ENCODE data around the gene CGA. TPM values are rescaled to one million over a fixed set of nuclear protein-coding genes. Genes with fewer than 3 reads are reported as not detected.
"Not testable (repeated sequence)": the region's sequence is repeated elsewhere in the genome, so short reads cannot be mapped to it uniquely, and the experiment has no call there.

The CGA gene
- total RNA-seq = not detected
- long read RNA-seq = 0 reads

DNA sequence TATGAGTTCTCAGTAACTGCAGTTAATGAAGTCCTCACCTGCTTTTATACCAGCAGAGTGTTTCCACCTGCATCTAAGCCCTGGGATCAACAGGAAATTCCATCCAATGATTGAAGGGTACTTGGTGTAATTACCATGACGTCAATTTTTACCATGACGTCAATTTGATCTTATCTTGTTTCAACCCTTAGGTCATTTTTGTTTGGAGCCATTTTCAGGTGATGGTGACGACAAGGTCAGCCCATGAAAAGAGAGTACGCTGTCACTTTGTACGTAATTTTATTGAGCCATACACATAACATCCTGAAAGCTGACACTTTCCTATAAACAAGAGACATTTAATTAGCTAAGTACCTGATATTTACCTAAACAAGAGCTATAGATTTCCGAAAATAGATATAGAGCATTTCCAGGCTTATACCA, at the start of gene CGA:
Gene CGA (minus strand): TSS at position 20 of the 423 bp plus-strand sequence. CDS start 6,906 bp downstream, outside the sequence.
- DNase-seq (ENCODE audit: low spot score) = no peak

GRCh38 chr6:87139927-87140326, 45.0 kb upstream of the CGA start:
- not testable (repeated sequence) for DNase-seq (ENCODE audit: low spot score)

GRCh38 chr6:87139236-87139635, 44.3 kb upstream of the CGA start:
- DNase-seq (ENCODE audit: low spot score) = no peak

DNA sequence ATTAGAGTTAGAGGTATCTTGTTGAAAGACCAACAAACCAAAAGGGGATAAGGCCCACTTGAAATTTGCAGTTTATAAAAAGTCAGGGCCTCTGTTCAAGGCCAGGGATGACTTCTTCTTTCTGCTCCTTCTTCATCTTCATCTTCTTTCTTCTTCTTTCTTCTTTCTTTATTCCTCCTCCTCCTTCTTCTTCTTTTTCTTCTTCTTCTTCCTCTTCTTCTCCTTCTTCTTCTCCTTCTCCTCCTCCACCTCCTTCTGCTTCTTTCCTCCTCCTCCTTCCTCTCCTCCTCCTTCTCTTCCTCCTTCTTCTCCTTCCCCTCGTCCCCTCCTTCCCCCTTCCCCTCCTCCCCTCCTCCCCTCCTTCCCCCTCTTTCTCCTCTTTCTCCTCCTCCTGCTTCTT, 42.1 kb upstream of the CGA start:
- DNase-seq (ENCODE audit: low spot score) = no peak

- DNase-seq (ENCODE audit: low spot score) = no peak
These were observed 32.8 kb upstream of the CGA start for GRCh38 chr6:87127737-87128136.

DNA sequence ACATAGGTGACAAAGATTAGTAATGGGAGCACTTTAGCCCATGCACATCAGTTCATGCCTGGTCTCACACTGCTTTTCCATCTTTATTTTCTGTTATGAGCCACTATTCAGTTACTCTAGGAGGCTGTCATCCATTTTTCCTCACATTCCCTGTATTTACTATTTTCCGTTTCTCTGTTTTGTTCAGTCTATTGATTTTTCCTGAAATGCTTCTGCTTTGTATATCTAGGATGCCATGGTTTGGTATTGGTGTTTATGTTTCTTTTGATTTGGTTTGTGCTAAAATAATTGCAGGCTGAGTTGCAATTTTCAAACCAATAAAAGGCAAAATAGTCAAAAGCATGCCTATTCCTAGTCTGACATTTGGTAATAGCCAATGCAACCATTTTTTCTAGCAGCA, 31.6 kb upstream of the CGA start:
- DNase-seq (ENCODE audit: low spot score) = no peak

- DNase-seq (ENCODE audit: low spot score) = no peak
These were observed 29.2 kb upstream of the CGA start for GRCh38 chr6:87124074-87124473.

DNA sequence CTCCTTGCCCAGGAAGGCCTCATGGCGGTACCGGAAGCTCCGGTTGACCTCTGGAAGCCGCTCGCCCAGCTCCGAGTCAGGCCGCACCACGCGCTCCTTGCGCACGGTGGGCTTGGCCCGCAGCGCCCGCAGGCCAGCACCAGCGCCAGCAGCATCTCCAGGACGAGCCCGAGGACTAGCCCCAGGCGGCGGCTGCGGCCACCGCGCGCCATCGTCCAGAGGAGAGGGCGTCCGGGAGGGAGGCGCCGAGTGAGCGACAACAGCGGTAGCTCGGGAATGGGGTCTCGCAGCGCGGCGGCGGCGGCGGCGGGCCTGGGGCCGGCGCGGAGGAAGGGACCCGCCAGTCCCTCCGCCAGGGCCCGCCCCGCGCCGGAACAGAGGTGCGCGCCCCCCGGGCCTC, 27.6 kb upstream of the CGA start:
- no peak for DNase-seq (ENCODE audit: low spot score)

DNA sequence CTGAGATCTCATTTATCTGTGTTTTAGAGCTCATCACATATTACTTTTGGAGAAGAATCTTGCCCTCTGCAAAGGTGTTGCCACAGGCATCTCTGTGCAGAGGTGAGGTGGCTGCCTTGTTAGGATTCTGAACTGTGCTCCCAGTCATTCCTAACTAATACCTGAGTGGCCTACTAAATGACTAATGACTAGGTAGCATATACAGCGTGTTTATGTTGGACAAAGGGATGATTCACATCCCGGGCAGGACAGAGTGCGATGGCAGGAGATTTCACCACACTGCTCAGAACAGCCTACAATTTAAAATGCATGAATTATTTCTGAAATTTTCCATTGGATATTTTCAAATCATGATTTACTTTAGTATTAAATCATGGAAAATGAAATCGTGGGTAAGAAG, 23.1 kb upstream of the CGA start:
- DNase-seq (ENCODE audit: low spot score) = no peak

DNA sequence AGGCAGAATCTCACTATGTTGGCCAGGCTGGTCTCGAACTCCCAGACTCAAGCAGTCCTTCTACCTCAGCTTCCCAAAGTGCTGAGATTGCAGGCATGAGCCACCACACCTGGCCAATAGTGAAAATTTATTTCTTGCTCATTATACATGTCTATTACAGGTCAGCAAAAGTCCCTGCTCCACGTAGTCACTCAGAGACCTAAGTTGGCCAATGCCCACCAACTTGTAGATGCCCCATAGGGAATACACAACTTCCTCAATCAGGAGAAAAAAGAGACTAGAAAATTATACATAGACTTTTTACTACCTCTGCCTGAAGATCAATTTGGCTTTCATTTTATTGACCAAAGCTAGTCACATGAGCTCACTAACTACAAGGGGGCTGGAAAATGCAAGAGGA, 22.0 kb upstream of the CGA start:
- DNase-seq (ENCODE audit: low spot score) = no peak

GRCh38 chr6:87115402-87116135, 20.7 kb upstream of the CGA start:
- DNase-seq (ENCODE audit: low spot score) = no peak

DNA sequence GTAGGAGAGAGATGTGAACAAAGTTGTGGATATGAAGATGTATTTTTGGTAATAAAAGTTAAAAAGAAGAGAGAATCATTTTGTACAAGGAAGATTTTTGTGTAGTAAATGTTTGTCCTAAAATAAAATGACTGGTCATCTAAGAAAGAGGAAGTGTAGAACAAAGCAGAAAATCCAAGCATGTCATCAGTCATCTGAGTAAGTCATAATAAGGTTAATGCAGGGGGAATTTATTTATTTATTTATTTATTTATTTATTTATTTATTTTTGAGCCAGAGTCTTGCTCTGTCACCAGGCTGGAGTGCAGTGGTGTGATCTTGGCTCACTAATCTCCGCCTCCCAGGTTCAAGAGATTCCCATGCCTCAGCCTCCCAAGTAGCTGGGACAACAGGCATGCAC, 15.7 kb upstream of the CGA start:
- no peak for DNase-seq (ENCODE audit: low spot score)

DNA sequence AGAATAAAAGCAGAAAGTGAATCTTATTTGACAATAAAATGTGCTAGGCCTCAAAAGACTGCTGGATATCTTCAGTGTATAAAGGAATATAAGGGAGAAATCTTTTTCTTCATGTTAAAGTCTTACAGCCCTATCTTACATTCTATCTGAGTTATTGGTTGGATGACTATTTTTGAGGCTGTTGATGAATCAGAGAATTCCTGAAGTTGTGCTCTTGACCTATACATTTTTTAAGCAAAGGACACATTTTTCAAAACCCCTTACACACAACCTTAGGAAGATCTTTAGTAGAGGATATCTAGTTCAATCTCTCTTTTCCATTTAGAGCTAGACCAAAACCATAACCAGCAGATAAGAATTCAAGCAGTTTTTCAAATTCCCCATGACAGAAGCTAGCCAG, 10.9 kb upstream of the CGA start:
- no peak for DNase-seq (ENCODE audit: low spot score)

- DNase-seq (ENCODE audit: low spot score) = no peak
These were observed 9.8 kb upstream of the CGA start for GRCh38 chr6:87104667-87105066.

- DNase-seq (ENCODE audit: low spot score) = no peak
These were observed 9.2 kb upstream of the CGA start for GRCh38 chr6:87103977-87104601.

GRCh38 chr6:87102151-87102621, 7.3 kb upstream of the CGA start:
- no peak for DNase-seq (ENCODE audit: low spot score)

DNA sequence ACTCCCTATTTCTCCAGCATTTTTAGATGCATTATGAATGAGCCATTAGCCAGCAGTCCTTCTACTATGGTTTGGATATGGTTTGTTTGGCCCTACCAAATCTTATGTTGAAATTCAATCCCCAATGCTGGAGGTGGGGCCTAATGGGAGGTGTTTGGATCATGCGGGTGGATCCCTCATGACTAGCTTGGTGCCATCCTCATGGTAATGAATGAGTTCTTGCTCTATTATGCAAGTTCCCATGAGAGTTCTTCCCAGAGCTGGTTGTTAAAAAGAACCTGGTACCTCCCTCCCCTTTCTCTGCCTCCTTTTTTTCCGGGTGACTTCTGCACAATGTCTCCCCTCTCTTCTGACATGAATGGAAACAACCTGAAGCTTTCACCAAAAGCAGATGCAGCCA, 6.2 kb upstream of the CGA start:
- DNase-seq (ENCODE audit: low spot score) = no peak

DNA sequence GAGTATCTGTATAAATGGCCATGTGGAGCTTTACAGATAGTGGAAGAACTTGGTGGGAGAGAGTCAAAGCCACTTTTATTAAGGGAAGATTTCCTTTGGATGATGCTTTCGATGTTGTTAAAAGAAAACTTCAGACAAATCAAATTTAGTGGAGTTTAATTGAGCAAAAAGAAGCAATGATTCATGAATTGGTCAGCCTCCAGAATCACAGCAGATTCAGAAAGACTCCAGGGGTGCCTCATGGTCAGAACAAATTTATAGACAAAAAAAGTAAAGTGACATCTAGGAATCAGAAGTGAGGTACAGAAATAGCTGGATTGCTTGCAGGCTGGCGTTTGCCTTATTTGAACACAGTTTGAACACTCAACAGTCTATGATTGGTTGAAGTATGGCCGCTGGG, 5.3 kb upstream of the CGA start:
- no peak for DNase-seq (ENCODE audit: low spot score)

DNA sequence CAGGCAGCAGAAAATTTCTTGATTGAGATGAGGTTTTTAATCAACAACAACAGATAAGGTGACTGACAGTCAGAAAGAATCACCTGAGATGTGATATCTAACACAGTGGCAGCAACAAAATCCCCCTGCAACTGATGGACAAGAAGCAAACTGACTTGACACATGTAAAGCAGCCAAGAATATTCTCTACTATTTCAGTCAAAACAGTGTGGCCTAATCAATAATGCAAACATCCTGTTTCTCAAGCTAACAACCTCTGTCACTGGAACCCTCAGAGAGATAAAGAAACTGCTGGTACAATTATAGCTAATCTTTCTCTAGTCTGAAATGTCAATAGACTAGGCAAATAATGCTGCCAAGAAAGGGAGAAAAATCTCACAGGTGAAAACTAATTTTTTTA, 4.6 kb upstream of the CGA start:
- DNase-seq (ENCODE audit: low spot score) = no peak

DNA sequence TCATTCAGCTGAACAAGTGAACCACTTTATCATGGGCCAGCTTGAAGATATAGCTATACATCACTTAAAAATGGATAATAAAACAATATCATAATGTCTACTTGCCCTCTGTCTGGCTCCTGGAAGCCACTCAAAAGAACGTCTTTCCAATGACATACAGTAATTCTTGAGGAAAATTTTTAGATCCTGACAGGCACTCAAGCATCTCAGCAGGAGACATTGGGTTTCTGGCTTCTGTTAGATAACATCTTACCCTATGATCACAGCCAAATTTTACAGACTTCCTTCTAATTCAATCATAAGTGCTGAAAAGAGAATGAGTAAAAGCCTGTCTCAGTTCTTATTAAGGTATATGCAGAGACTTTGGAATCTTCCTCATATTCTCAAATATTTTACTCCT, 330 bp downstream of the CGA start:
- no peak for DNase-seq (ENCODE audit: low spot score)

DNA sequence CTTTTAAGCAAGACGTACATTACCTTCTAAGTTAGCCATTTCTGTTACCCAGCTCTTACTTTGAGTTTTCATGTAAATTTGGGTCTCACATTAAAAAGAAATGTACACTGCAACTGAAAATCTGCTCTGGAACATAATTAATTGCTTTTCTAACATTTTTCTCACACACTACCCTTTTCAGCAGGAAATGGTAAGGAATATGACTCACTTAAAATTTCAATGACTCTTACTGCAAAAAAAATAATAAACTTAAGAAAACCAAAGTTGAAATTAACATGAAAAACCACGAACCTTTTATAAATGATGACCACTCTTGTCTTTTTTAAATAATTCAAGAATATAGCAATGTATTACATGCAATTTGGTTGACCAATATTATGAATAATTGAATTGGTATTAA, 1.3 kb downstream of the CGA start:
- no peak for DNase-seq (ENCODE audit: low spot score)

DNA sequence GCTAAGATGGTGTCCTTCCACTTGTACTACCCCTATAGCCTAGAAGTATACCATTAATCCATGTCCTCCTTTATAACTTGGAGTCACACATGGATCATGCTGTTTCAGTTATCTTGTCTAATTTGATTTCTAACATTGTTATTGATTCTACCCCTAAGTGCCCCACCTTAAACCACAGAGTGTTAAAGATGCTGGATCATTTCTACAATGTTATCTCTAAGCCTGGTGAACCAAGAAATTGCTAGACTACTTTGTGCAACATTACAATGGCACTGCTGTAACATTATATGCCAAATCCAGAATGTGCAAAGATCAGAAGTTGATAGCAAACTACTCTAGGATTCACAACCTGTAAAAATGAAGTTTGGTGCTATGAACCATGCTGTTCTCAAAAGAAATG, 1.7 kb downstream of the CGA start:
- no peak for DNase-seq (ENCODE audit: low spot score)

GRCh38 chr6:87092435-87092834, 2.5 kb downstream of the CGA start:
- no peak for DNase-seq (ENCODE audit: low spot score)

All from mesenteric fat pad (tissue), 1 donor.